Measurements from ENCODE around the gene MRTO4. TPM values are rescaled to one million over a fixed set of nuclear protein-coding genes. Genes with fewer than 3 reads are reported as not detected.
"Not testable (repeated sequence)": the region's sequence is repeated elsewhere in the genome, so short reads cannot be mapped to it uniquely, and the experiment has no call there.

MRTO4 gene
- total and polyA plus RNA-seq, 5 donors, result 10.1 to 21.1 (median 12.6) TPM

DNA sequence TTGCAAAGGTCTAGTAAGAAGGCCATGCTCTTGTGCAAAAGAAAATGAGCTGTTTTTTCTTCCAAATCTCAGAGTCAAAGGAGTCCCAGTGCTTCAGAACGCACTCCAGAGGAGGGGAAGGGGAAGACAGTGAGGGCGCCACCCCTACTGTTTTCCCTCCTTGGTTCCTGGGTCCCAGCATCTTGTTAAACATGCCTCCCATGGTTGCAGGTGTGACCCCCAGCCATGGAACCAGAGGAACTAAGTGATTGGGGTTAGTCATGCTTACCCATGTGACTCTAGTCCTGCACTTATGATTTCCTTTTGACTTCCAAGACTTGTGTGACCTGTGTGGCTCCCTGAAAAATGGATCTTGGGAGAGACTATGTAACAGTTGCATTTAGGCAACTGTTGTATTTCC, 43.0 kb downstream of the MRTO4 start:
- Histone ChIP-seq H3K9me3 (ENCODE audit: control insufficient read depth, low read length) (peaks cover 3% of the 10 kb centered on the region), H3K4me1 (ENCODE audit: control insufficient read depth, insufficient read depth, low read length) (no peaks in the 10 kb centered on the region), H3K27ac (ENCODE audit: low read length) (no peak overlapping the region), H3K27me3 (ENCODE audit: control insufficient read depth, insufficient read depth) (no peaks in the 10 kb centered on the region), H3K4me3 (ENCODE audit: low read length) (no peak overlapping the region)
- 96% methylated on average over 2 of the region's 2 CpGs for WGBS
- ATAC-seq (no peak), DNase-seq (no peak)
- intact Hi-C loops (cut with DNase I), result no loop called here

GRCh38 chr1:19300211-19300610, 48.6 kb downstream of the MRTO4 start:
- intact Hi-C loops (cut with DNase I), result no loop called here
- WGBS, result 89% methylated on average over 2 of the region's 2 CpGs
- H3K9me3 ChIP-seq (ENCODE audit: control insufficient read depth, low read length), result no peaks in the 10 kb centered on the region
- no peak overlapping the region for H3K4me3 ChIP-seq (ENCODE audit: low read length)
- H3K4me1 ChIP-seq (ENCODE audit: control insufficient read depth, insufficient read depth, low read length), result no peaks in the 10 kb centered on the region
- ATAC-seq (no peak), DNase-seq (no peak)
- no peak overlapping the region for H3K27ac ChIP-seq (ENCODE audit: low read length)
- H3K27me3 ChIP-seq (ENCODE audit: control insufficient read depth, insufficient read depth), result no peaks in the 10 kb centered on the region

DNA sequence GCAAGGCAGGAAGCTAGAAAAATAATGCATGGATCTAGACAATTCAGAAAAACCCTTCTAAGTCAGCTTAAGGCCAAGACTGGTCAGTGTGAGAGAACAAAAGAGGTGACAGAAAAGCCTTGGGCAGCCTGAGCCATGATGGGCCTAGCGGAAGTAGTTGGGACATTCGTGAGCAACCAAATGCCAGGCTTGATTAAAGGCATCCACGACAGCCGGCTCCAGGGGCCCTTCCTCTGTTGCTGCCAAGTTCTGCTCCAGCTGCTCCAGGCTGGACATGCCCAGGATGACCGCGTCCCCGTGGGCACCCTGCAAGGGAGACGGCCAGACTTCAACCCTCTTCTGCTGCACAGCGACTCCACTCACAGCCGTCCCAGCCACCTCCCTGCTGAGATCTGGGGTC, 52.5 kb downstream of the MRTO4 start:
- H3K4me3 ChIP-seq (ENCODE audit: low read length); DNase-seq; ATAC-seq; H3K9me3 ChIP-seq (ENCODE audit: control insufficient read depth, low read length); H3K27me3 ChIP-seq (ENCODE audit: control insufficient read depth, insufficient read depth); H3K4me1 ChIP-seq (ENCODE audit: control insufficient read depth, insufficient read depth, low read length); H3K27ac ChIP-seq (ENCODE audit: low read length); intact Hi-C loops (cut with DNase I): not testable (repeated sequence)
- 90% methylated on average over 10 of the region's 10 CpGs for WGBS

DNA sequence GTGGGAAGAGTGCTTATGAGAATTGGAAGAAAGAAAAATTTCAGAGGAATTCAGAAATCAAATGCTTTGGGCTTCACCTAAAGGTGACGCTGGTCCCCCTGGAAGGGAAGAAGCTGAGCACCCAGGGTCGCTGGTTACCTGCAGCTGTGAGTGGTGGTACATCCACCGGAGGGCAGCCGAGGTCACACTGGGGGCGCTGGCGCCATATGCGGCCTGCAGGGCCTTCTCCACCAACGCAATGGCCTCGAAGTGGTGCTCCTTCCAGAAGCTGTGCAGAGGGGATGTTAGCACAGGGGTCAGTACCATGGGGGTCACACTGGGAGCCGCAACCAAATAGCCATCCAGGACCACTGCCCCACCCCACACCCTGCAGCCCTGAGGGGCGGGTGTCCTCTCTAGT, 54.3 kb downstream of the MRTO4 start:
- intact Hi-C loops (cut with DNase I), result no loop called here
- H3K9me3 ChIP-seq (ENCODE audit: control insufficient read depth, low read length), result no peaks in the 10 kb centered on the region
- 84% methylated on average over 11 of the region's 11 CpGs for WGBS
- ATAC-seq (no peak), DNase-seq (no peak)
- H3K4me1 ChIP-seq (ENCODE audit: control insufficient read depth, insufficient read depth, low read length), result no peaks in the 10 kb centered on the region
- no peaks in the 10 kb centered on the region for H3K27me3 ChIP-seq (ENCODE audit: control insufficient read depth, insufficient read depth)
- no peak overlapping the region for H3K4me3 ChIP-seq (ENCODE audit: low read length)
- H3K27ac ChIP-seq (ENCODE audit: low read length), result no peak overlapping the region

- DNase-seq (no peak), ATAC-seq (no peak)
- intact Hi-C loops (cut with DNase I), result no loop called here
- H3K27ac ChIP-seq (ENCODE audit: low read length), result no peak overlapping the region
- H3K4me1 ChIP-seq (ENCODE audit: control insufficient read depth, insufficient read depth, low read length), result no peaks in the 10 kb centered on the region
- H3K4me3 ChIP-seq (ENCODE audit: low read length), result no peak overlapping the region
- no peaks in the 10 kb centered on the region for H3K27me3 ChIP-seq (ENCODE audit: control insufficient read depth, insufficient read depth)
- no peaks in the 10 kb centered on the region for H3K9me3 ChIP-seq (ENCODE audit: control insufficient read depth, low read length)
- 96% methylated on average over 6 of the region's 6 CpGs for WGBS
These were observed 55.3 kb downstream of the MRTO4 start for GRCh38 chr1:19306941-19307340.

GRCh38 chr1:19307794-19308508, 56.3 kb downstream of the MRTO4 start:
- intact Hi-C loops (cut with DNase I), result no loop called here
- H3K27ac ChIP-seq (ENCODE audit: low read length), result no peak overlapping the region
- H3K4me1 ChIP-seq (ENCODE audit: control insufficient read depth, insufficient read depth, low read length), result no peaks in the 10 kb centered on the region
- no peaks in the 10 kb centered on the region for H3K9me3 ChIP-seq (ENCODE audit: control insufficient read depth, low read length)
- H3K4me3 ChIP-seq (ENCODE audit: low read length), result no peak overlapping the region
- no peak for ATAC-seq
- 89% methylated on average over 10 of the region's 10 CpGs for WGBS
- no peak for DNase-seq
- no peaks in the 10 kb centered on the region for H3K27me3 ChIP-seq (ENCODE audit: control insufficient read depth, insufficient read depth)

GRCh38 chr1:19308509-19308907, 56.9 kb downstream of the MRTO4 start:
- intact Hi-C loops (cut with DNase I), result no loop called here
- Histone ChIP-seq H3K9me3 (ENCODE audit: control insufficient read depth, low read length) (no peaks in the 10 kb centered on the region), H3K4me3 (ENCODE audit: low read length) (no peak overlapping the region), H3K27me3 (ENCODE audit: control insufficient read depth, insufficient read depth) (no peaks in the 10 kb centered on the region), H3K27ac (ENCODE audit: low read length) (no peak overlapping the region), H3K4me1 (ENCODE audit: control insufficient read depth, insufficient read depth, low read length) (no peaks in the 10 kb centered on the region)
- ATAC-seq, result no peak
- 98% methylated on average over 3 of the region's 3 CpGs for WGBS
- no peak for DNase-seq

GRCh38 chr1:19309123-19309813, 57.7 kb downstream of the MRTO4 start:
- Histone ChIP-seq H3K4me1 (ENCODE audit: control insufficient read depth, insufficient read depth, low read length) (no peaks in the 10 kb centered on the region), H3K4me3 (ENCODE audit: low read length) (no peak overlapping the region), H3K9me3 (ENCODE audit: control insufficient read depth, low read length) (no peaks in the 10 kb centered on the region), H3K27ac (ENCODE audit: low read length) (no peak overlapping the region), H3K27me3 (ENCODE audit: control insufficient read depth, insufficient read depth) (no peaks in the 10 kb centered on the region)
- ATAC-seq, result no peak
- DNase-seq, result no peak
- 88% methylated on average over 6 of the region's 6 CpGs for WGBS
- intact Hi-C loops (cut with DNase I), result no loop called here

Other genes starting within 250 kb of the MRTO4 start
- gene UBR4, start 41.5 kb upstream of the MRTO4 start, total RNA-seq, result 10 to 100 TPM; 48.9 to 70.3 (median 63.7) TPM
- gene UBR4, start 41.5 kb upstream of the MRTO4 start, polyA plus RNA-seq, result 64.5 TPM
- gene EMC1, start 281 bp upstream of the MRTO4 start, total RNA-seq, result 10 to 100 TPM; 25.9 to 31.9 (median 30.8) TPM
- gene EMC1, start 281 bp upstream of the MRTO4 start, polyA plus RNA-seq, result 11.5 TPM
- gene AKR7A3, start 37.0 kb downstream of the MRTO4 start, total RNA-seq, result under 1 TPM in 3 of 4 donors, not detected in 1; 0.17 to 0.26 (median 0.22) TPM
- 0.20 TPM for gene AKR7A3, start 37.0 kb downstream of the MRTO4 start, polyA plus RNA-seq
- gene AKR7A2, start 60.3 kb downstream of the MRTO4 start, total RNA-seq, result 10 to 100 TPM; 29.7 to 41.9 (median 40.0) TPM
- 25.9 TPM for gene AKR7A2, start 60.3 kb downstream of the MRTO4 start, polyA plus RNA-seq
- 1 to 10 TPM; 6.6 to 7.3 (median 7.2) TPM for gene SLC66A1, start 60.5 kb downstream of the MRTO4 start, total RNA-seq
- gene SLC66A1, start 60.5 kb downstream of the MRTO4 start, polyA plus RNA-seq, result 9.2 TPM
- 100 to 1,000 TPM; 226 to 255 (median 232) TPM for gene CAPZB, start 233.7 kb downstream of the MRTO4 start, total RNA-seq
- 228 TPM for gene CAPZB, start 233.7 kb downstream of the MRTO4 start, polyA plus RNA-seq